Measurements from ENCODE around the gene ADAMTS20.

- peak in 2 of 3 experiments; percentile 22 to 25 for TF ChIP-seq CTCF (optimal IDR thresholded peaks at IDR 0.05 in 1 of 3, IDR thresholded peaks at IDR 0.05 in 1 of 3, conservative IDR thresholded peaks at IDR 0.05 in 1 of 3; ENCODE audit: extremely low read depth in 1 of 3, insufficient read depth in 2 of 3, low read length in 3 of 3)
- no peak for TF ChIP-seq EZH2 (IDR thresholded peaks at IDR 0.05; ENCODE audit: low read length)
Observed at GRCh38 chr12:43349863-43350262, 202.1 kb downstream of the ADAMTS20 start.

Measured in keratinocyte (primary cell).